ENCODE measurements around the gene HORMAD2. TPM values are rescaled to one million over a fixed set of nuclear protein-coding genes. Genes with fewer than 3 reads are reported as not detected.
A peak's percentile ranks its signal among the peaks of the same experiment; 100 is the strongest.
"Not testable (repeated sequence)": the region's sequence is repeated elsewhere in the genome, so short reads cannot be mapped to it uniquely, and the experiment has no call there.

Gene HORMAD2
- total RNA-seq, 1 experiment from 2014 or later, result not detected

- peak; percentile 97 for DNase-seq (ENCODE audit: extremely low read depth, low read depth)
These were observed 125.2 kb downstream of the HORMAD2 start for GRCh38 chr22:30205281-30206115.

DNA sequence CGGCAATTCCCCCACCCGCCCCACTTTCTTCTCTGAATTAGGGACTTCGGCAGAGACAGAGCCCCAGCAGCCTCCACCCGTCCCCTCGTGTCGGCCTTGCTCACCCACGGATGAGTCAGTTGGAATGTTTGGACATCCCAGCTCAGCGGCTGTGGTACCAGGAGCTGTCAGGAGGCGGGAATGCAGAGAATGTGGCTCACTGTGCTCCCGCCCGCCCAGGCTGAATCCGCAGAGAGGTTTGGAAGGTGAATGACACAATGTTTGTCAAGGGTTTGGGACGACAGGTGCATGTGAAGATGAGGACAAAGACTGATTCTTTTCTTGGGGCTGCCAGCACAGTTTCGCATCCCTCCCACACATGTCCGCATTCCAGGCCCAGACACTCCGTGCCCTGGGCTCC, 126.7 kb downstream of the HORMAD2 start:
- DNase-seq (ENCODE audit: extremely low read depth, low read depth), result peak; percentile 88

- no peak for DNase-seq (ENCODE audit: extremely low read depth, low read depth)
These were observed 128.7 kb downstream of the HORMAD2 start for GRCh38 chr22:30208631-30209603.

- DNase-seq (ENCODE audit: extremely low read depth, low read depth), result no peak
These were observed 129.4 kb downstream of the HORMAD2 start for GRCh38 chr22:30209642-30210041.

- DNase-seq (ENCODE audit: extremely low read depth, low read depth), result peak; percentile 88
These were observed 130.1 kb downstream of the HORMAD2 start for GRCh38 chr22:30210235-30210909.

DNA sequence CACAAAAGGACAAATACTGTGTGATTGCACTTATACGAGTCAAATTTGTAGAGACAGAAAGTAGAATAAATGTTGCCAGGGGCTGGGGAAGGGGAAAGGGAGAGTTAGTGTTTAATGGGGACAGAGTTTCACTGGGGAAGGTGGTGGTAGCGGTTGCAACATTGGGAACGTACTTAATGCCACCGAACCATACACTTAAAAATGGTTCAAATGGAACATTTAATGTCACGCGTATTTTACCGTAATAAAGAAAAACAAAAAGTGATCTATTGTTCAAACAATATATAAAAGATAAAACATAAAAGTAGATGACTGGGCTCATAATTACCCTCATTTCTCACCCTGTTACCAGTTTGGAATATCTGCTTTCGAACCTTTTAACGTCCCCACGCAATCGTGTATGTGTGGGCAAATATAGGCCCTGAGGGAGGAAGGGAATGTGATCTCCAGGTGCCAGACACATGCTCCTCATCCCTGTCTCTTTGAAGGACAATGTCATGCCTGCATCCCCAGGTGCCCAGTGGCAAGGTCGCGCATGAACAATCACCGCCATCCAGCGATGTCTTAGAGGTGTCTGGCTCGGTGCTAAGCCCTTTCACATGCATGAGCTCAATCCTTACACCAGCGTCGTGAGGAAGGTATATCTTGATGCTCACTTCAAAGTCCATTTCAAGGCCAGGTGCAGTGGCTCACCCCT, 131.0 kb downstream of the HORMAD2 start:
- DNase-seq (ENCODE audit: extremely low read depth, low read depth), result no peak

DNA sequence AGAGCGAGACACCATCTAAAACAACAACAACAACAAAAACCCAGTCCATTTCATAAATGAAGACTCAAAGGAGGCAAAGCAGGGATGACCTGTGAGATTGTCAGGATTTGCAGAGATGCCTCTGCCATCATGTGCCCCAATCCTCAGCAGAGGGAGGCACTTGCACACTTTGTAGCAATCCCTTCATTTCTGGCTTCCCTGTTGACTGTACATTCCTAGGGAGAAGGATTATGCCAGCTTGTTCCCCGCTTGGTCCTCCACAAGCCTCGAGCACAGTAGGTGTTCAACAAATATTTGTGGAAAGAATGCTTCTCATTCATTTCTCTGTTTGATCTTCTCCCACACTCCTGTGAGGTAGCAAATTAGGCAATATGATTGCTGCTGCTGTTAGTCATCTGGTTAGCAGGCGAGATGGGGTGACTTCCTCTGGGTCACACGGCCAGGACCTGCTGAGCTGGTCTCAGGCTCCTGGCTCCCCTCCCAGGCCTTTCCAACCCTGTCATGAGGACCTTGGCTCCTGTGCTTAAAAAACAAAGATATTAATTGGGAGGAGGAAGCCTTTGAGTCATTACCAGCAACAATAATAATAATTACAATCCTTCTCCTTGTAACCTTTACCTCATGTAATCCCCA, 132.2 kb downstream of the HORMAD2 start:
- DNase-seq (ENCODE audit: extremely low read depth, low read depth), result peak; percentile 90

- DNase-seq (ENCODE audit: extremely low read depth, low read depth), result no peak
These were observed 132.8 kb downstream of the HORMAD2 start for GRCh38 chr22:30212996-30213441.

GRCh38 chr22:30214703-30215407, 134.6 kb downstream of the HORMAD2 start:
- no peak for DNase-seq (ENCODE audit: extremely low read depth, low read depth)

DNA sequence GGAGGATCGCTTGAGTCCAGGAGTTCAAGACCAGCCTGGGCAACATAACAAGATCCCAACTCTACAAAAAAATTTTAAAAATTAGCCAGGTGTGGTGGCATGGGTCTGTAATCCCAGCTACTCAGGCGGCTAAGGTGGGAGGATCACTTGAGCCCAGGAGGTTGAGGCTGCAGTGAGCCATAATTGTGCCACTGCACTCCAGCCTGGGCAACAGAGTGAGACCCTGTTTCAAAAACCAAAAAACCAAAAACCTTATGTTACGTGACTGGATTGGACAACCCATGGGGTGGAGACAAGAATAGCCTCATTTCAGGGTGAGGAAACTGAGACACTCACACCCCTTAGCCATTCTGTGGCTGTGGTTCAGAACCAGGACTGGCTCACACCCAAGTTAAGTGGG, 136.0 kb downstream of the HORMAD2 start:
- DNase-seq (ENCODE audit: extremely low read depth, low read depth), result not testable (repeated sequence)

- DNase-seq (ENCODE audit: extremely low read depth, low read depth), result no peak
These were observed 136.4 kb downstream of the HORMAD2 start for GRCh38 chr22:30216710-30217109.

- DNase-seq (ENCODE audit: extremely low read depth, low read depth), result no peak
These were observed 137.7 kb downstream of the HORMAD2 start for GRCh38 chr22:30217698-30218560.

DNA sequence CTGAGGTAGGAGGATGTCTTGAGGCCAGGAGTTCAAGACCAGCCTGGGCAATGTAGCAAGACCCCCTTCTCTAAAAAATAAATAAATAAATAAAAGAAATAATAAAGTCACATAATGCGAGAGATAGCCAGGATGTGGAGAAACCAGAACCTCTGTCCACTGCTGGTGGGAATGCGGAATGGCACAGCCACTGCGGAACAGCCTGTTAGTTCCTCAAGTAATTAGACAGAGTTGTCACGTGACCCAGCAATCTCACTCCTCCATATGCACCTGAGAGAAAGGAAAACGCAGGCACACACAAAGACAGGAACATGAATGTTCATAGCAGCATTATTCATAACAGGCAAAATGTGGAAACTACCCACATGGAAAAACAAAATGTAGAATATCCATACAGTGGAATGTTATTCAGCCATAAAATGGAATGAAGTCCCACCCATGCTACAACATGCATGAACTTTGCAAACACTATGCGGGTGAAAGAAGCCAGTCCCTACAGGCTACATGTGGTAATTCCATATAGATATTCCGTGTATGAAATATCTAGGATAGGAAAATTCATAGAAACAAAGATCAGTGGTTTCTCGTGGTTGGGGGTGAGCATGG, 138.9 kb downstream of the HORMAD2 start:
- no peak for DNase-seq (ENCODE audit: extremely low read depth, low read depth)

GRCh38 chr22:30219668-30220278, 139.5 kb downstream of the HORMAD2 start:
- DNase-seq (ENCODE audit: extremely low read depth, low read depth), result no peak

DNA sequence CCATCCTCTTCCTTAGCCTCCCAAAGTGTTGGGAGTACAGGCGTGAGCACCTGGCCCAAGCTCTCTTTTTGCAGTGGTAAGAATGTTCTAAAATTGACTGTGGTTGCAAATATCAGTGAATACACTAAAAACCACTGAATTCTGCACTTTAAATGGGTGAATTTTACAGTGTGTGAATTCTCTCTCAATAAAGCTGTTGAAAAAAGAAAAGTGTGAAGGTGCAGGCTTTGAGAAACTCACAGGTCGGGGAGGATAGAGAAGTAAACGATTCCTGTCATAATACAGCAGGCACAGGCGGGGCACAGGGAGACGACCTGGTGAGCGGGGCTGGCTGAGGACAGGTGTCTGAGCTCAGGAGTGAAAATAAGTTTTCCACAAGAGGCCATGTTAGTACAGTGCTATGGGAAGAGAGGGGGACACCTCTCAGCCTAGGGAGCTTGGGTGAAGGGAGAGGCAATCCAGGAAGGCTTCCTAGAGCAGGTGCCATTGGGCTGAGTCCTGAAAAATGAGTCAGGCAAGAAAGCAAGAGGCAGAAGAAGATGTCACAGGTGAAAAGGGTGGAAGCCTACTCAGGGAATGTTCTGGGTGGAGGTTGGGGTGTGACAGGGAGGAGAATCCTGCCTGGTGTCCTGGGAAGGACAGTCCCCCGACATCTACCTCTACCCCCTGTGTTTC, 140.2 kb downstream of the HORMAD2 start:
- no peak for DNase-seq (ENCODE audit: extremely low read depth, low read depth)

DNA sequence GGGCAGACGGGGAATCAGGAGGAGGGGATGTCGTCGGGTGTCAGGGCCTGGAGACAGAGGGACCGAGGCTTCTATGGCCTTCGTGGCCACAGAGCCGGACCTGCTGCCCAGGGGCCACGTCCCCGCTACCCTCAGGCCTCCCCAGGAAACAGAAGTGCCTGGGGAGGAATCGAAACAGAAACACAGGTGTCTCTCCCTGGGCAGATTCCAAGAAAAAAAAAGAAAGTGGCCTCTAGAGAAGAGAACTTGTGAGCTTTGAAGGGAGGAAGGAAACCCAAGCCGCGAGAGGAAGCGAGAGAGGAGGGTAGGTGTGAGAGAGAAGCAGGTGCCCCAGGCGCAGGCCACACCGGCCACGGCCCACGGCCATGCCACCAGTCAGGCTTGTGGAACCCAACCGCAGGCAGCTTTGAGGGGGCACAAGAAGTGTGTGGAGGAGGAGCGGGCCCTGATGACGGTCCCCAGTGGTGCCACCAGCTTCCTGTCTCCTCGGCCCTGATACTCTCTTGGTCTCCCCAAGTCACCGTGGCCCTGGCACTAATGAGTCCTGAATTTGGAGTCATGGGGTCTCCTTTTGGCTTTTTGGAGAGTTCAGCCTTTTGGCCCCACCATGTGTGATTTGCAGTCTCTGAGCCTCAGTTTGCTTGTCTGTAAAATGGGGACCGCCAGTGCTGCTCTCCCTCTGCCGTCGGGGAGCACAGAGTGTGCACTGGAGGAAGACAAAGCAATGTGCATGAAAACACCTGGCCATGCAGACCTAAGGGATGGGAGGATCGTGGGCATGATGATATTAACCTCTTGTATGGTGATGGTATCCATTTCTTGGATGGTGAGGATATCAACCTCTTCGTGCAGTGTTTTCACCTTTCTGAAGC, 141.1 kb downstream of the HORMAD2 start:
- no peak for DNase-seq (ENCODE audit: extremely low read depth, low read depth)

All from NCI-H460 (cell line).